ENCODE data around the gene CHD8.

The CHD8 gene

GRCh38 chr14:21398901-21399300 lies 57.0 kb downstream of the CHD8 start:
- no peak for TF ChIP-seq OSR1 (CRISPR knock-in tag; IDR thresholded peaks at IDR 0.05)
- TF ChIP-seq ZNF70 (CRISPR knock-in tag; IDR thresholded peaks at IDR 0.05) = no peak
- TF ChIP-seq TCF4 (CRISPR knock-in tag; IDR thresholded peaks at IDR 0.05; ENCODE audit: borderline replicate concordance) = no peak
- TF ChIP-seq PATZ1 (CRISPR knock-in tag; IDR thresholded peaks at IDR 0.05; ENCODE audit: borderline replicate concordance) = no peak
- TF ChIP-seq ZFP3 (CRISPR knock-in tag; IDR thresholded peaks at IDR 0.05) = no peak
- TF ChIP-seq POU6F1 (CRISPR knock-in tag; IDR thresholded peaks at IDR 0.05; ENCODE audit: borderline replicate concordance, low read depth) = no peak
- TF ChIP-seq ARNTL (CRISPR knock-in tag; IDR thresholded peaks at IDR 0.05; ENCODE audit: borderline replicate concordance, low read depth) = no peak
- TF ChIP-seq TOX (CRISPR knock-in tag; IDR thresholded peaks at IDR 0.05; ENCODE audit: borderline replicate concordance) = no peak
- no peak for TF ChIP-seq CSDC2 (CRISPR knock-in tag; IDR thresholded peaks at IDR 0.05)
- TF ChIP-seq TSHZ2 (CRISPR knock-in tag; IDR thresholded peaks at IDR 0.05) = no peak
- TF ChIP-seq CSRNP3 (CRISPR knock-in tag; IDR thresholded peaks at IDR 0.05) = no peak
- no peak for TF ChIP-seq GLIS3 (CRISPR knock-in tag; IDR thresholded peaks at IDR 0.05)
- no peak for TF ChIP-seq CREB5 (CRISPR knock-in tag; IDR thresholded peaks at IDR 0.05; ENCODE audit: low read depth)
- TF ChIP-seq RARB (CRISPR knock-in tag; IDR thresholded peaks at IDR 0.05) = no peak
- no peak for TF ChIP-seq ZFP30 (CRISPR knock-in tag; IDR thresholded peaks at IDR 0.05)
- no peak for TF ChIP-seq ESRRG (CRISPR knock-in tag; IDR thresholded peaks at IDR 0.05)
- TF ChIP-seq PPARA (CRISPR knock-in tag; IDR thresholded peaks at IDR 0.05; ENCODE audit: borderline replicate concordance) = no peak
- ATAC-seq = no peak

GRCh38 chr14:21395450-21395849 lies 60.5 kb downstream of the CHD8 start:
- no peak for ATAC-seq
- no peak for TF ChIP-seq PPARA (CRISPR knock-in tag; IDR thresholded peaks at IDR 0.05; ENCODE audit: borderline replicate concordance)
- TF ChIP-seq CREB5 (CRISPR knock-in tag; IDR thresholded peaks at IDR 0.05; ENCODE audit: low read depth) = no peak
- no peak for TF ChIP-seq BACH2 (CRISPR knock-in tag; IDR thresholded peaks at IDR 0.05; ENCODE audit: borderline replicate concordance)
- no peak for TF ChIP-seq SNAI2 (CRISPR knock-in tag; IDR thresholded peaks at IDR 0.05)
- TF ChIP-seq OSR1 (CRISPR knock-in tag; IDR thresholded peaks at IDR 0.05) = no peak
- TF ChIP-seq ZNF8 (CRISPR knock-in tag; IDR thresholded peaks at IDR 0.05) = no peak
- TF ChIP-seq ZFP30 (CRISPR knock-in tag; IDR thresholded peaks at IDR 0.05) = no peak
- no peak for TF ChIP-seq ARNTL (CRISPR knock-in tag; IDR thresholded peaks at IDR 0.05; ENCODE audit: borderline replicate concordance, low read depth)
- TF ChIP-seq CSRNP3 (CRISPR knock-in tag; IDR thresholded peaks at IDR 0.05) = no peak
- no peak for TF ChIP-seq PATZ1 (CRISPR knock-in tag; IDR thresholded peaks at IDR 0.05; ENCODE audit: borderline replicate concordance)
- no peak for TF ChIP-seq RARB (CRISPR knock-in tag; IDR thresholded peaks at IDR 0.05)
- no peak for TF ChIP-seq ZNF565 (CRISPR knock-in tag; conservative IDR thresholded peaks at IDR 0.05; ENCODE audit: low read depth)
- no peak for TF ChIP-seq ISL1 (CRISPR knock-in tag; IDR thresholded peaks at IDR 0.05)
- no peak for TF ChIP-seq GLIS3 (CRISPR knock-in tag; IDR thresholded peaks at IDR 0.05)
- no peak for TF ChIP-seq ZC3H10 (CRISPR knock-in tag; IDR thresholded peaks at IDR 0.05)
- no peak for TF ChIP-seq ESRRG (CRISPR knock-in tag; IDR thresholded peaks at IDR 0.05)
